Small intestine (tissue), 7 donors: Measurements from ENCODE around the gene ECHS1. TPM values are rescaled to one million over a fixed set of nuclear protein-coding genes. Genes with fewer than 3 reads are reported as not detected.

Experiments used
- DNase-seq, 2 donors: peaks; one replicate each; pipeline versions ENCODE4 v3.0.0 to v3.0.0-alpha.2; 2013
- FAIRE-seq: peaks from 2 replicates; lab custom pipeline; 2012; peaks lifted over from hg19 to GRCh38; lab: Jason Lieb, UNC
- H3K27ac ChIP-seq, 3 donors: one replicate each; pipeline ENCODE4 v1.5.1; 2013; ENCODE audit warnings: low read length in 2 of 3, mild to moderate bottlenecking in 2 of 3, control low read depth in 1 of 3, inconsistent platforms in 1 of 3, low read depth in 1 of 3, moderate library complexity in 1 of 3
- H3K27me3 ChIP-seq, 3 donors: one replicate each; pipeline ENCODE4 v1.6.1; 2013; ENCODE audit warnings: low read length in 3 of 3, inconsistent platforms in 1 of 3; ENCODE audit not compliant: control insufficient read depth in 3 of 3, insufficient read depth in 3 of 3
- H3K36me3 ChIP-seq, 3 donors: one replicate each; pipeline ENCODE4 v1.6.1; 2013; ENCODE audit warnings: low read length in 3 of 3, inconsistent platforms in 1 of 3, low read depth in 1 of 3, mild to moderate bottlenecking in 1 of 3, moderate library complexity in 1 of 3; ENCODE audit not compliant: control insufficient read depth in 3 of 3, insufficient read depth in 2 of 3
- H3K4me1 ChIP-seq, 3 donors: one replicate each; pipeline ENCODE4 v1.6.1; 2013; ENCODE audit warnings: low read length in 2 of 3, inconsistent platforms in 1 of 3, low read depth in 1 of 3, mild to moderate bottlenecking in 1 of 3, moderate library complexity in 1 of 3; ENCODE audit not compliant: control insufficient read depth in 3 of 3, insufficient read depth in 2 of 3
- H3K4me3 ChIP-seq, 3 donors: one replicate each; pipeline ENCODE4 v1.5.1; 2013; ENCODE audit warnings: low read length in 3 of 3, control low read depth in 1 of 3, inconsistent platforms in 1 of 3, low read depth in 1 of 3, mild to moderate bottlenecking in 1 of 3, moderate library complexity in 1 of 3
- H3K9me3 ChIP-seq, 2 donors: one replicate each; pipeline ENCODE4 v1.6.1; 2013; ENCODE audit warnings: low read depth in 1 of 2, low read length in 1 of 2; ENCODE audit not compliant: control insufficient read depth in 2 of 2, insufficient read depth in 1 of 2
- WGBS, 3 donors: extraction: QIAGEN DNeasy Blood & Tissue Kit; methylation state at CpG; one replicate each; pipeline ENCODE4 v1.1.7; 2013; 5-methylcytosine and 5-hydroxymethylcytosine counted together
- polyA plus RNA-seq, 4 donors: library from polyadenylated mRNA; stranded (reverse) in 3 of 4; unstranded in 1 of 4; fragments of 200-250 nt in 3 of 4; fragments of 120-200 nt in 1 of 4; gene quantifications; one replicate each; pipeline versions ENCODE4 v1.2.1 to v1.2.3, GENCODE V29; 2013
- donor health status: healthy with polysubstance abuse.
- donor health status: control.
- donor health status: control.
- donor health status: Bipolar disorder and iron deficiency.
- donor health status: healthy.

Gene ECHS1
- polyA plus RNA-seq, 4 donors = 140 to 371 (median 225) TPM

GRCh38 chr10:133334503-133335245 is 38.5 kb downstream of the ECHS1 start:
- Histone ChIP-seq H3K27me3 (peaks cover 9 to 69% (median 30%) of the 10 kb centered on the region in 3 donors), H3K36me3 (no peaks in the 10 kb centered on the region), H3K4me3 (peak overlapping the region in 1 of 3 donors; percentile 60), H3K9me3 (no peaks in the 10 kb centered on the region), H3K27ac (no peak overlapping the region), H3K4me1 (peaks cover 0 to 9% (median 0%) of the 10 kb centered on the region in 3 donors)
- 15 to 22% (median 19%) methylated on average over 36 to 51 of the region's 51 CpGs for WGBS, 3 donors
- FAIRE-seq (no peak), DNase-seq (peak in 1 of 2 donors; percentile 37)

- peaks cover 9 to 76% (median 36%) of the 10 kb centered on the region in 3 donors for H3K27me3 ChIP-seq
These were observed 40.0 kb downstream of the ECHS1 start for GRCh38 chr10:133332936-133333699.

GRCh38 chr10:133329491-133330202 is 43.5 kb downstream of the ECHS1 start:
- H3K27ac ChIP-seq = no peak overlapping the region
- H3K4me3 ChIP-seq = peak overlapping the region in 1 of 3 donors; percentile 9
- peaks cover 3 to 76% (median 41%) of the 10 kb centered on the region in 3 donors for H3K27me3 ChIP-seq

More at GRCh38 chr10:133332936-133333699, 40.0 kb downstream of the ECHS1 start:
- Histone ChIP-seq H3K9me3 (no peaks in the 10 kb centered on the region), H3K4me1 (peaks cover 0 to 9% (median 0%) of the 10 kb centered on the region in 3 donors), H3K27ac (no peak overlapping the region), H3K4me3 (no peak overlapping the region), H3K36me3 (no peaks in the 10 kb centered on the region)
- FAIRE-seq = no peak
- WGBS, 3 donors = 79 to 82% (median 80%) methylated on average over 30 of the region's 30 CpGs
- DNase-seq = no peak

GRCh38 chr10:133328358-133329343 is 44.5 kb downstream of the ECHS1 start:
- peaks cover 3 to 72% (median 37%) of the 10 kb centered on the region in 3 donors for H3K27me3 ChIP-seq
- WGBS, 3 donors = 48 to 75% (median 67%) methylated on average over 14 to 15 of the region's 15 CpGs
- H3K27ac ChIP-seq = no peak overlapping the region
- H3K9me3 ChIP-seq = peaks cover 0 to 2% of the 10 kb centered on the region in 2 donors
- H3K4me3 ChIP-seq = no peak overlapping the region
- H3K36me3 ChIP-seq = no peaks in the 10 kb centered on the region
- H3K4me1 ChIP-seq = peaks cover 0 to 13% (median 3%) of the 10 kb centered on the region in 3 donors
- no peak for FAIRE-seq
- DNase-seq = no peak

More at GRCh38 chr10:133329491-133330202, 43.5 kb downstream of the ECHS1 start:
- Histone ChIP-seq H3K4me1 (peaks cover 0 to 13% (median 2%) of the 10 kb centered on the region in 3 donors), H3K9me3 (peaks cover 0 to 2% of the 10 kb centered on the region in 2 donors), H3K36me3 (no peaks in the 10 kb centered on the region)
- FAIRE-seq (no peak), DNase-seq (peak; percentile 83 to 91)
- WGBS, 3 donors = 8 to 10% (median 10%) methylated on average over 34 to 37 of the region's 37 CpGs

GRCh38 chr10:133327651-133328357 is 45.4 kb downstream of the ECHS1 start:
- Histone ChIP-seq H3K27me3 (peaks cover 3 to 65% (median 34%) of the 10 kb centered on the region in 3 donors), H3K36me3 (no peaks in the 10 kb centered on the region), H3K4me3 (no peak overlapping the region), H3K27ac (no peak overlapping the region), H3K4me1 (peaks cover 0 to 13% (median 3%) of the 10 kb centered on the region in 3 donors), H3K9me3 (peaks cover 0 to 2% of the 10 kb centered on the region in 2 donors)
- no peak for DNase-seq
- 27 to 53% (median 32%) methylated on average over 11 to 12 of the region's 12 CpGs for WGBS, 3 donors
- no peak for FAIRE-seq

GRCh38 chr10:133326745-133327650 is 46.2 kb downstream of the ECHS1 start:
- Histone ChIP-seq H3K4me1 (peaks cover 0 to 13% (median 3%) of the 10 kb centered on the region in 3 donors), H3K27ac (no peak overlapping the region), H3K36me3 (no peaks in the 10 kb centered on the region), H3K9me3 (peaks cover 0 to 2% of the 10 kb centered on the region in 2 donors), H3K4me3 (no peak overlapping the region), H3K27me3 (peaks cover 3 to 59% (median 31%) of the 10 kb centered on the region in 3 donors)
- no peak for FAIRE-seq
- WGBS, 3 donors = 27 to 37% (median 28%) methylated on average over 27 to 28 of the region's 28 CpGs
- DNase-seq = no peak
